ENCODE measurements around the gene COPZ2. TPM values are rescaled to one million over a fixed set of nuclear protein-coding genes. Genes with fewer than 3 reads are reported as not detected.
A peak's percentile ranks its signal among the peaks of the same experiment; 100 is the strongest.

The COPZ2 gene
- total and polyA plus RNA-seq, 9 of the 15 experiments (the other 6 are each of a cell fraction or from before 2014, with no cell fraction given): 0.22 to 0.49 TPM; not detected in 7

GRCh38 chr17:48051706-48052486 lies 14.3 kb upstream of the COPZ2 start (continued):
- TF ChIP-seq THAP12 (CRISPR knock-in tag; IDR thresholded peaks at IDR 0.05) (no peak), SMAD2 (IDR thresholded peaks at IDR 0.05; ENCODE audit: low read depth, low read length) (no peak), PKNOX1 (IDR thresholded peaks at IDR 0.05) (peak; percentile 58), NR0B1 (IDR thresholded peaks at IDR 0.05; ENCODE audit: partially characterized antibody) (no peak), IFI16 (CRISPR knock-in tag; IDR thresholded peaks at IDR 0.05) (no peak), CBX8 (IDR thresholded peaks at IDR 0.05; ENCODE audit: borderline replicate concordance, extremely low read depth, low read depth, low read length, poor library complexity, severe bottlenecking) (no peak), KLF6 (CRISPR knock-in tag; IDR thresholded peaks at IDR 0.05; ENCODE audit: borderline replicate concordance) (no peak), CHD2 (IDR thresholded peaks at IDR 0.05; ENCODE audit: low read depth, low read length) (0 out of 2 replicates have a peak, but pooled peaks have one; percentile 39), ZNF398 (CRISPR knock-in tag; IDR thresholded peaks at IDR 0.05) (no peak), CHAMP1 (IDR thresholded peaks at IDR 0.05) (no peak), ZBTB43 (CRISPR knock-in tag; IDR thresholded peaks at IDR 0.05) (no peak), KDM1A (IDR thresholded peaks at IDR 0.05) (no peak), RBM25 (IDR thresholded peaks at IDR 0.05; ENCODE audit: low read depth, low read length, severe bottlenecking) (no peak), ZNF263 (CRISPR knock-in tag; IDR thresholded peaks at IDR 0.05; ENCODE audit: borderline replicate concordance) (no peak)

All from K562 (cell line).